Mucosa of descending colon (tissue), 3 donors: ENCODE measurements around the gene TCF15. TPM values are rescaled to one million over a fixed set of nuclear protein-coding genes. Genes with fewer than 3 reads are reported as not detected.

Source experiments
- ATAC-seq: fragments of 200-7000 bp; cut with Tn5 transposase; one replicate; pipeline ENCODE4 v1.9.1; 2020; ENCODE audit warnings: mild to moderate bottlenecking, moderate library complexity
- DNase-seq, 3 donors: peaks; one replicate each; pipeline ENCODE4 v3.0.0-alpha.2; 2020
- H3K36me3 ChIP-seq: fragments of 200-600 bp; one replicate; pipeline ENCODE4 v1.8.0; 2021; ENCODE audit warnings: low read depth, mild to moderate bottlenecking
- H3K4me1 ChIP-seq: fragments of 200-600 bp; one replicate; pipeline ENCODE4 v1.8.0; 2021; ENCODE audit warnings: low read depth, mild to moderate bottlenecking
- H3K4me3 ChIP-seq: fragments of 200-600 bp; one replicate; pipeline ENCODE4 v1.8.0; 2021; ENCODE audit warnings: mild to moderate bottlenecking
- H3K9me3 ChIP-seq: fragments of 200-600 bp; one replicate; pipeline ENCODE4 v1.8.0; 2021; ENCODE audit warnings: mild to moderate bottlenecking
- intact Hi-C, 2 donors: fragments of 100-400 bp; cut with DNase I in 1 of 2; cut with micrococcal nuclease in 1 of 2; formaldehyde crosslinking; loops; one replicate each; pipeline versions ENCODE4 v1.11.0 to v1.11.1; 2022; cut with DNase I, micrococcal nuclease
- long read RNA-seq, 2 donors: library from polyadenylated mRNA; unstranded; transcript quantifications; one replicate each; pipeline ENCODE4 v2.0.0, GENCODE V29; 2019 to 2021
- total RNA-seq, 3 donors: library from RNA; stranded (reverse); fragmentation: NEBNext Ultra II Directional in 2 of 3; extraction: Animal tissue kit (Norgen Biotek cat#: 25700) in 2 of 3; gene quantifications; one replicate each; pipeline versions ENCODE4 v1.2.1 to v1.2.4, GENCODE V29; 2021 to 2023
- TF ChIP-seq, protein P1 (sequence below): fragments of 200-600 bp; IDR thresholded peaks from one replicate; pipeline ENCODE4 v1.8.0; 2022; ENCODE audit warnings: antibody characterized with exemption, mild to moderate bottlenecking
- donor health status: DM: no; HTN: no; CAD: no; lungs with moderate emphysema.
- donor health status: DM: no; HTN: no; CAD: no.
- donor health status: DM: no; HTN: yes; CAD: no.

TCF15 gene, protein sequence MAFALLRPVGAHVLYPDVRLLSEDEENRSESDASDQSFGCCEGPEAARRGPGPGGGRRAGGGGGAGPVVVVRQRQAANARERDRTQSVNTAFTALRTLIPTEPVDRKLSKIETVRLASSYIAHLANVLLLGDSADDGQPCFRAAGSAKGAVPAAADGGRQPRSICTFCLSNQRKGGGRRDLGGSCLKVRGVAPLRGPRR
- total RNA-seq: under 1 TPM in 1 of 3 donors, not detected in 2; 0.82 TPM
- long read RNA-seq, donor 1, partial matches to known transcripts: 0 of 3 reads
- long read RNA-seq, donor 1, other reads (novel, unspliced or antisense): 0 of 3 reads
- long read RNA-seq, donor 2: 0 reads

DNA sequence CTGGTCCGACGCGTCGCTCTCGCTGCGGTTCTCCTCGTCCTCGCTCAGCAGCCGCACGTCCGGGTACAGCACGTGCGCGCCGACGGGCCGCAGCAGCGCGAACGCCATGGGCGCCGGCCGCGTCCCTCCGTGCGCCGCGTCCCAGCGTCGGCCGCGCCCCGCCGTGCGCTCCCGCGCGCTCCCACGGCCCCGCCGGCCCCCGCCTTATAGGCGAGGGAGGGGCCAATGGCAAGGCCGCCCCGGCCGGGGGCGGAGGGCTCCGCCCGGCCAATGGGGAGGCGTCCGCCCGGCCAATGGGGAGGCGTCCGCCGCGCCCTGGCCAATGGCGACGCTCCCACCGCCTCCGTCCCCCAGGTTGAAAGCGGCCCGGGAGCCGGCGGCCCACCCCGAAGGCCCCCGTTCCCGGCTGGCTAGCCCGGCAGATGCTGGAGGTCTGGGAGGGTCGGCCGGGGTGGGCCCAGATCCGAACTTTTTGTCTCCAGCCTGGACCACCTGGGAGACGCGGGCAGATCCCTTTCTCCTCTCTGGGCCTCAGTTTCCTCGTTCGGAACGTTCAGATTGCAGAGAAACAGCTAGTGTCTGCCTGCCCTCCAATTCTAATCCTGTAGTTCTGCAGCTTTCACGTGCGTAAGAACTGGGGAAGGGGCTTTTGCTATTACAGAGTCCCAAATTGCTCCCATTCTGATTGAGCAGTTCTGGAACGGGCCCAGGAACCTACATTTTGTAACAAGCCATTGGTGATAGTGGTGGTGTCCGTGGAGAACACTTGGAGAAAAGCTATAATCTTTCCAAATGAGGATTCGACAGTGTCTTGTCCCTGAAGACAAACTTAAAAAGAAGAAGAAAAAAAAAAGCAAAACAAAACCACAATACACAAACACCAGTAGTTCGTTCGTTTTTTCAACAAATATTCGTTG is at the start of gene TCF15:
TCF15 (minus strand) TSS at position 180 of the 917 bp plus-strand sequence; CDS start at position 108, 72 bp downstream.
- H3K4me3 ChIP-seq: no peak within 1 kb of the TSS
- no peaks in the 10 kb centered on the region for H3K36me3 ChIP-seq
- intact Hi-C loops: no loop called here
- TF ChIP-seq, protein P1, sequence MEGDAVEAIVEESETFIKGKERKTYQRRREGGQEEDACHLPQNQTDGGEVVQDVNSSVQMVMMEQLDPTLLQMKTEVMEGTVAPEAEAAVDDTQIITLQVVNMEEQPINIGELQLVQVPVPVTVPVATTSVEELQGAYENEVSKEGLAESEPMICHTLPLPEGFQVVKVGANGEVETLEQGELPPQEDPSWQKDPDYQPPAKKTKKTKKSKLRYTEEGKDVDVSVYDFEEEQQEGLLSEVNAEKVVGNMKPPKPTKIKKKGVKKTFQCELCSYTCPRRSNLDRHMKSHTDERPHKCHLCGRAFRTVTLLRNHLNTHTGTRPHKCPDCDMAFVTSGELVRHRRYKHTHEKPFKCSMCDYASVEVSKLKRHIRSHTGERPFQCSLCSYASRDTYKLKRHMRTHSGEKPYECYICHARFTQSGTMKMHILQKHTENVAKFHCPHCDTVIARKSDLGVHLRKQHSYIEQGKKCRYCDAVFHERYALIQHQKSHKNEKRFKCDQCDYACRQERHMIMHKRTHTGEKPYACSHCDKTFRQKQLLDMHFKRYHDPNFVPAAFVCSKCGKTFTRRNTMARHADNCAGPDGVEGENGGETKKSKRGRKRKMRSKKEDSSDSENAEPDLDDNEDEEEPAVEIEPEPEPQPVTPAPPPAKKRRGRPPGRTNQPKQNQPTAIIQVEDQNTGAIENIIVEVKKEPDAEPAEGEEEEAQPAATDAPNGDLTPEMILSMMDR: no peak
- no peak for DNase-seq
- no peak for ATAC-seq
- no peaks in the 10 kb centered on the region for H3K4me1 ChIP-seq
- H3K9me3 ChIP-seq: no peaks in the 10 kb centered on the region

DNA sequence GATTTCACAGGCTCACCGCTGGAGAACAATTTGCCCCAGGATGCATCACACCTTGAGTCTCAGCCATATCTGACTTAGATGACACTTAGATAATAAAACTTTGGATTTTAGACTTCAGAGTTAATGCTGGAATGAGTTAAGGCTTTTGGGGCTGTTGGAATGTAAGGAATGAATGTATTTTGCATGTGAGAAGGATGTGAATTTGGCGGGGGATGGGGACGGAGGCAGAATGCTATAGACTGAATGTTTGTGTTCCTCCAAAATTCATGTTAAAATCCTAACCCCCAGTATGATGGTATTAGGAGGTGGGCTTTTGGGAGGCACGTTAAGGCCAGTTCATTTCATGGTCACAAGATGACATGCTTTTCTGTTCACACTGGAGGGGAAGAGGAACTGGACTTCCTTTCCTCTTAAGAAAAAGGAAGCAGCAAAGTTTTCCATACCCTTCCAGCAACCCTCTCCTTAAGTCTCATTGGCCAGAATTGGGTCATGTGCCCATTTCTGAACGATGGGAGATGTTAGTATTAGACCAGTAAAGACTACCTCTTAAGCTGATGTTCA is 48.7 kb upstream of the TCF15 start:
- TF ChIP-seq, protein P1: no peak
- intact Hi-C loops: no loop called here
- no peaks in the 10 kb centered on the region for H3K36me3 ChIP-seq
- H3K9me3 ChIP-seq: no peaks in the 10 kb centered on the region
- no peak for DNase-seq
- ATAC-seq: no peak
- H3K4me1 ChIP-seq: peaks cover 5% of the 10 kb centered on the region
- no peak overlapping the region for H3K4me3 ChIP-seq

DNA sequence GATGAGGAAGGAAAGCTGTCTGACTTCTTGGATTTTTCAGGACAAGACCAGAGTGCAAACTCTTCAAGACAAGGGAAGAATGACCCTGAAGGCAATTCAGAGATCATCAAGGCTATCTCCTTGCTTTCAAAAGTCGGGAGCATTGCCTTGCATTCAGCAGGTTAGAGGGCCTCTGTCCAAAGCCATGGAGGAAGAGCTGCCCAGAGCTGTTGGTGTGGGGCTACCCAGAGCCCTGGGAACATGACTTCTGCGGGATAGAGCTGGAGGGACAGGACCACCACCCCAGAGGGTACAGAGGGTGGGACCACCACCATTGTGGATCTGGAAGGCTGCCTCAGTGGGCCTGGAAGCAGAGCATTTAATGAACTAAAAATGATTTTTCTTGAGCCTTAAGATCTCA is 48.1 kb upstream of the TCF15 start:
- ATAC-seq: no peak
- H3K4me3 ChIP-seq: no peak overlapping the region
- H3K4me1 ChIP-seq: peaks cover 7% of the 10 kb centered on the region
- intact Hi-C loops: no loop called here
- H3K9me3 ChIP-seq: no peaks in the 10 kb centered on the region
- TF ChIP-seq, protein P1: no peak
- no peak for DNase-seq
- no peaks in the 10 kb centered on the region for H3K36me3 ChIP-seq

DNA sequence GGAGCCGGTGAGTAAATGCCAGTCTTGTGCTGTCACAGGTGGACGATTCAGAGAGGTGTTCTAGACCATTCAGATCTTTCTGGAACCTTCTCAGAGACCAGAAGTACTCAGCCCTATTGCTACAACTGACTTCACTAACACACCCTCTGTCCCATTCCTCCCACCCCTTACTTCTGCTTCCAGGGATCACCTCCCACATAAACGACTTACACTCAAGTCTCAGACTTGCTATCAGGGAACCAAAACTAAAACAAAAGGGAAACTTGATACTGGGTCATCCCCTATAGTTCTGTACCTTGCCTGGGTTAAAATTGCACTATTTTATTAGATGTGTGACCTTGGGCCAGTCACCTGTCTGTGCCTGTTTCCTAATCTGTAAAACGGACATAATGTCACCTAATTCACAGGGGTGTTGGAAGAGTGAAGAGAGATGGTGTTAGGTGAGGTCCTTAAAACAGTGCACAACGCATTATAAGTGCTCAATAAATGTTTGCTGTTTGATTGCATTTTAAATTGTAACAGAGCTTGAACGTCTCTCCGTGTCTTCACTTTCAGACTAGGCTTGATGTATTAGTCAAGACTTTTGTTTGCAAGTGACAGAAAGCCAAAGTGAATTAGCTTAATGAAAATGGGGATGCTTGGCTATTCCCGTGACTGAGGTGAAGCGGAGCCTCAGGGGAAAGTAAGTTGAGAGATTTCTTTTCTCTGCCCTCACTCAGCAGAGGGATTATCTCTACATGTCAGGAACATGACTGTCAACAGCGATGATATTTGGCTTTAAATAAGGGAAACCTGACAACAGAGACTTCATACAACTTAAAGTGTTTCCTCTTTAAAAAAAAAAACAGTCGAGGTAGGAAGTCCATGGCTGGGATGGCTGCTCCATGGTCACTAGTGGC is 45.9 kb upstream of the TCF15 start:
- Histone ChIP-seq H3K4me3 (no peak overlapping the region), H3K4me1 (peaks cover 17% of the 10 kb centered on the region), H3K36me3 (no peaks in the 10 kb centered on the region), H3K9me3 (no peaks in the 10 kb centered on the region)
- ATAC-seq (no peak), DNase-seq (no peak)
- intact Hi-C loops: no loop called here
- TF ChIP-seq, protein P1: no peak

DNA sequence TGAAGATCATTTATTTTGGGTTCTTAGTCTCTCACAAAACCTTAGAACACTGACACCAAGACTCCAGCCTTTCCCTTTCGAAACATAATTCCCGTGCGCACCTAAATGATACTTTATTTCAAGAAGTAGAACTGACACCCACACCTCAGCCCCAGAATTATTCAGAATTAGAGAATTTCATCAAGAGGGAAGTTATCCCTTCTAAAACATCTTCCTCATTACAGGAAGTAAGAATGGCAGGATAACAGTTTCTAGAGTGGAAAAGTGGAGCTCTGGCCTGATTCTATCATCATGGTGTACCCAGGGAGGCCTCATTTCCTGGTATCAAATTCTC is 44.3 kb upstream of the TCF15 start:
- intact Hi-C loops: no loop called here
- TF ChIP-seq, protein P1: no peak
- H3K36me3 ChIP-seq: no peaks in the 10 kb centered on the region
- H3K4me1 ChIP-seq: peaks cover 17% of the 10 kb centered on the region
- DNase-seq: no peak
- H3K9me3 ChIP-seq: no peaks in the 10 kb centered on the region
- no peak overlapping the region for H3K4me3 ChIP-seq
- no peak for ATAC-seq
